Astrocyte (in vitro differentiated cells and primary cell): Measurements from ENCODE around the gene NSMCE1. TPM values are rescaled to one million over a fixed set of nuclear protein-coding genes. Genes with fewer than 3 reads are reported as not detected.

Experiments used
- DNase-seq: peaks from one replicate; pipeline ENCODE4 v3.0.0-alpha.2; 2010; ENCODE audit warnings: low read depth
- FAIRE-seq: peaks from 2 replicates; lab custom pipeline; 2011; peaks lifted over from hg19 to GRCh38; lab: Jason Lieb, UNC
- H2AFZ ChIP-seq: 2 replicates; pipeline ENCODE4 v1.6.0; 2012; ENCODE audit warnings: low read depth, low read length, inconsistent platforms
- H3K27ac ChIP-seq: 2 replicates; pipeline ENCODE4 v1.5.1; 2011; ENCODE audit warnings: low read depth, low read length, inconsistent platforms
- H3K27me3 ChIP-seq: 2 replicates; pipeline ENCODE4 v1.6.0; 2011; ENCODE audit warnings: low read length, inconsistent platforms; ENCODE audit not compliant: insufficient read depth
- H3K36me3 ChIP-seq: 2 replicates; pipeline ENCODE4 v1.5.1; 2011; ENCODE audit warnings: low read length, inconsistent platforms; ENCODE audit not compliant: insufficient read depth
- H3K4me1 ChIP-seq: 2 replicates; pipeline ENCODE4 v1.5.1; 2011; ENCODE audit warnings: low read length, inconsistent platforms; ENCODE audit not compliant: insufficient read depth
- H3K4me2 ChIP-seq: 2 replicates; pipeline ENCODE4 v1.6.0; 2012; ENCODE audit warnings: low read length, inconsistent platforms
- H3K4me3 ChIP-seq: 2 replicates; pipeline ENCODE4 v1.5.1; 2011; ENCODE audit warnings: low read depth, mild to moderate bottlenecking, low read length, inconsistent platforms; ENCODE audit not compliant: insufficient read depth
- H3K79me2 ChIP-seq: 2 replicates; pipeline ENCODE4 v1.6.0; 2012; ENCODE audit warnings: mild to moderate bottlenecking, low read length, inconsistent platforms; ENCODE audit not compliant: insufficient read depth
- H3K9ac ChIP-seq: 2 replicates; pipeline ENCODE4 v1.6.0; 2012; ENCODE audit warnings: mild to moderate bottlenecking, low read length, inconsistent platforms
- H3K9me3 ChIP-seq: 2 replicates; pipeline ENCODE4 v1.5.1; 2012; ENCODE audit warnings: low read depth, mild to moderate bottlenecking, low read length, inconsistent platforms; ENCODE audit not compliant: insufficient read depth
- H4K20me1 ChIP-seq: 2 replicates; pipeline ENCODE4 v1.6.0; 2012; ENCODE audit warnings: low read length, inconsistent platforms; ENCODE audit not compliant: insufficient read depth
- H3K27ac Mint-ChIP-seq: one replicate; pipeline ENCODE4 v1.8.0; 2021; ENCODE audit warnings: mild to moderate bottlenecking, mixed read lengths; ENCODE audit not compliant: unreplicated experiment
- H3K27me3 Mint-ChIP-seq: one replicate; pipeline ENCODE4 v1.8.0; 2021; ENCODE audit warnings: low read depth, mixed read lengths; ENCODE audit not compliant: unreplicated experiment
- H3K36me3 Mint-ChIP-seq: one replicate; pipeline ENCODE4 v1.8.0; 2021; ENCODE audit warnings: low read depth, mixed read lengths; ENCODE audit not compliant: unreplicated experiment
- H3K4me1 Mint-ChIP-seq: one replicate; pipeline ENCODE4 v1.8.0; 2021; ENCODE audit warnings: low read depth, mixed read lengths; ENCODE audit not compliant: unreplicated experiment
- H3K4me3 Mint-ChIP-seq: one replicate; pipeline ENCODE4 v1.8.0; 2021; ENCODE audit warnings: mild to moderate bottlenecking, moderate library complexity, mixed read lengths; ENCODE audit not compliant: unreplicated experiment
- H3K9me3 Mint-ChIP-seq: one replicate; pipeline ENCODE4 v1.8.0; 2021; ENCODE audit warnings: mild to moderate bottlenecking, mixed read lengths; ENCODE audit not compliant: unreplicated experiment
- CTCF ChIP-seq: IDR thresholded peaks from 2 replicates; pipeline ENCODE4 v1.5.1; 2011; ENCODE audit warnings: low read depth, mild to moderate bottlenecking, inconsistent platforms, low read length, moderate library complexity; ENCODE audit not compliant: insufficient read depth
- EZH2 ChIP-seq: IDR thresholded peaks from 2 replicates; pipeline ENCODE4 v1.6.1; 2012; ENCODE audit warnings: mild to moderate bottlenecking, low read length, inconsistent platforms; ENCODE audit not compliant: insufficient read depth
- total RNA-seq: library from RNA; stranded (reverse); gene quantifications from 2 replicates; pipeline ENCODE4 v1.2.1, GENCODE V29; 2021

The NSMCE1 gene
- total RNA-seq, 1 donor from 2014 or later: 12.1 TPM

GRCh38 chr16:27304881-27305745, 36.5 kb upstream of the NSMCE1 start:
- no peak overlapping the region for H3K4me3 Mint-ChIP-seq
- Histone ChIP-seq H2AFZ (no peak overlapping the region), H3K9me3 (no peaks in the 10 kb centered on the region), H3K27ac (no peak overlapping the region), H3K9ac (no peak overlapping the region), H3K4me3 (no peak overlapping the region), H4K20me1 (no peaks in the 10 kb centered on the region), H3K27me3 (no peaks in the 10 kb centered on the region), H3K4me2 (no peak overlapping the region), H3K79me2 (no peaks in the 10 kb centered on the region), H3K36me3 (no peaks in the 10 kb centered on the region), H3K4me1 (no peaks in the 10 kb centered on the region)
- no peak overlapping the region for H3K27ac Mint-ChIP-seq
- H3K4me1 Mint-ChIP-seq: no peaks in the 10 kb centered on the region
- H3K27me3 Mint-ChIP-seq: peaks cover 14% of the 10 kb centered on the region
- FAIRE-seq: no peak
- peaks cover 2% of the 10 kb centered on the region for H3K9me3 Mint-ChIP-seq
- H3K36me3 Mint-ChIP-seq: peaks cover 2% of the 10 kb centered on the region
- DNase-seq: no peak
- no peak for TF ChIP-seq CTCF
- TF ChIP-seq EZH2: no peak

- Mint-ChIP-seq H3K9me3 (peaks cover 2% of the 10 kb centered on the region), H3K27ac (no peak overlapping the region), H3K27me3 (peaks cover 14% of the 10 kb centered on the region), H3K36me3 (peaks cover 2% of the 10 kb centered on the region), H3K4me1 (no peaks in the 10 kb centered on the region), H3K4me3 (no peak overlapping the region)
- Histone ChIP-seq H2AFZ (no peak overlapping the region), H3K27ac (no peak overlapping the region), H3K4me2 (no peak overlapping the region), H3K36me3 (no peaks in the 10 kb centered on the region), H3K9me3 (no peaks in the 10 kb centered on the region), H3K4me1 (no peaks in the 10 kb centered on the region), H3K79me2 (no peaks in the 10 kb centered on the region), H3K9ac (no peak overlapping the region), H3K4me3 (no peak overlapping the region), H4K20me1 (no peaks in the 10 kb centered on the region), H3K27me3 (no peaks in the 10 kb centered on the region)
- TF ChIP-seq EZH2 (no peak), CTCF (no peak)
- no peak for DNase-seq
- FAIRE-seq: no peak
Measured at GRCh38 chr16:27304102-27304501, 35.5 kb upstream of the NSMCE1 start.
